SK-N-SH (cell line): ENCODE data around the gene ZNF30. TPM values are rescaled to one million over a fixed set of nuclear protein-coding genes. Genes with fewer than 3 reads are reported as not detected.

Experiments
- CTCF ChIA-PET: fragments of 300-600, 350-600 bp; formaldehyde crosslinking; extraction: SDS; loops from one replicate; lab custom pipeline; 2021; lab: Yijun Ruan, JAX
- POLR2A ChIA-PET: fragments of 350-600 bp; sonication (Branson Sonifier 250); formaldehyde crosslinking; extraction: SDS; loops from one replicate; lab custom pipeline; 2020; ENCODE audit warnings: antibody characterized with exemption, inconsistent platforms; lab: Yijun Ruan, JAX
- DNase-seq: peaks from one replicate; pipeline ENCODE4 v3.0.0; 2012
- H2AFZ ChIP-seq: fragments of 200-600 bp; sonication (generic); 2 replicates; pipeline ENCODE4 v1.8.1; 2016; ENCODE audit warnings: antibody characterized with exemption, mild to moderate bottlenecking, low read depth
- H3F3A ChIP-seq: fragments of 200-600 bp; sonication (generic); replicated peaks from 2 replicates; pipeline ENCODE3; 2016; ENCODE audit warnings: antibody characterized with exemption, mild to moderate bottlenecking; ENCODE audit not compliant: insufficient read depth
- H3K27ac ChIP-seq, 2 experiments: fragments of 200-500 bp in 1 of 2; fragments of 200-600 bp in 1 of 2; sonication (Bioruptor generic) in 1 of 2; sonication (generic), shearing (Covaris generic) in 1 of 2; 2 replicates each; pipeline versions ENCODE4 v1.5.1 to v1.6.1; 2014 to 2016; ENCODE audit warnings: low read depth in 2 of 2, inconsistent platforms in 1 of 2, low read length in 1 of 2, mild to moderate bottlenecking in 1 of 2, mixed read lengths in 1 of 2
- H3K27me3 ChIP-seq: fragments of 200-600 bp; sonication (generic), shearing (Covaris generic); 2 replicates; pipeline ENCODE4 v1.6.1; 2016; ENCODE audit warnings: mixed run types; ENCODE audit not compliant: insufficient read depth
- H3K36me3 ChIP-seq, 2 experiments: fragments of 200-500 bp in 1 of 2; fragments of 200-600 bp in 1 of 2; sonication (Bioruptor generic) in 1 of 2; sonication (generic) in 1 of 2; replicated peaks in 1 of 2; 2 replicates each; pipeline versions ENCODE3 to v1.5.1; 2014 to 2016; ENCODE audit warnings: low read length in 1 of 2, mild to moderate bottlenecking in 1 of 2; ENCODE audit not compliant: insufficient read depth in 2 of 2, control insufficient read depth in 1 of 2
- H3K4me1 ChIP-seq, 2 experiments: fragments of 200-500 bp in 1 of 2; fragments of 200-600 bp in 1 of 2; sonication (Bioruptor generic) in 1 of 2; sonication (generic), shearing (Covaris generic) in 1 of 2; 2 replicates each; pipeline versions ENCODE4 v1.5.1 to v1.6.1; 2014 to 2016; ENCODE audit warnings: low read depth in 1 of 2, low read length in 1 of 2, mixed run types in 1 of 2; ENCODE audit not compliant: insufficient read depth in 2 of 2, control insufficient read depth in 1 of 2
- H3K4me2 ChIP-seq: fragments of 200-600 bp; sonication (generic), shearing (Covaris generic); 2 replicates; pipeline ENCODE4 v1.6.1; 2017; ENCODE audit warnings: mixed run types
- H3K4me3 ChIP-seq, 2 experiments: fragments of 200-500 bp in 1 of 2; fragments of 200-600 bp in 1 of 2; sonication (Bioruptor generic) in 1 of 2; sonication (generic), shearing (Covaris generic) in 1 of 2; 2 replicates each; pipeline versions ENCODE4 v1.5.1 to v1.8.1; 2014 to 2016; ENCODE audit warnings: low read depth in 2 of 2, inconsistent platforms in 1 of 2, low read length in 1 of 2, mild to moderate bottlenecking in 1 of 2, mixed read lengths in 1 of 2, moderate library complexity in 1 of 2
- H3K79me2 ChIP-seq: fragments of 200-600 bp; sonication (generic); 2 replicates; pipeline ENCODE4 v1.8.1; 2017; ENCODE audit warnings: mild to moderate bottlenecking; ENCODE audit not compliant: insufficient read depth
- H3K9ac ChIP-seq: fragments of 200-600 bp; sonication (generic); 2 replicates; pipeline ENCODE4 v1.6.1; 2017; ENCODE audit warnings: mixed run types
- H3K9me2 ChIP-seq: fragments of 200-600 bp; sonication (generic); 2 replicates; pipeline ENCODE4 v1.6.1; 2017; ENCODE audit warnings: mixed run types
- H3K9me3 ChIP-seq: fragments of 200-600 bp; sonication (generic); 2 replicates; pipeline ENCODE4 v1.6.1; 2017; ENCODE audit warnings: mixed run types, mild to moderate bottlenecking, moderate library complexity
- H4K20me1 ChIP-seq: fragments of 200-600 bp; sonication (generic); 2 replicates; pipeline ENCODE4 v1.6.1; 2017; ENCODE audit warnings: mild to moderate bottlenecking, mixed run types; ENCODE audit not compliant: insufficient read depth
- CHD2 ChIP-seq: fragments of 150-350 bp; IDR thresholded peaks from 2 replicates; pipeline ENCODE4 v1.6.1; 2018; ENCODE audit warnings: low read length; ENCODE audit not compliant: partially characterized antibody
- ELF1 ChIP-seq: IDR thresholded peaks from 2 replicates; pipeline ENCODE4 v1.4.0; 2012
- EP300 ChIP-seq, 2 experiments: IDR thresholded peaks; 2 replicates each; pipeline versions ENCODE4 v1.4.0 to v1.6.1; 2012; ENCODE audit warnings: borderline replicate concordance in 1 of 2, low read depth in 1 of 2, low read length in 1 of 2
- EZH2phosphoT487 ChIP-seq: fragments of 200-600 bp; sonication (generic); IDR thresholded peaks from 2 replicates; pipeline ENCODE4 v1.6.1; 2017; ENCODE audit warnings: low read depth, mixed run types, mild to moderate bottlenecking, antibody characterized with exemption, moderate library complexity, borderline replicate concordance
- FOXM1 ChIP-seq: IDR thresholded peaks from 2 replicates; pipeline ENCODE4 v1.4.0; 2012; ENCODE audit warnings: low read depth, mild to moderate bottlenecking
- GABPA ChIP-seq: IDR thresholded peaks from 2 replicates; pipeline ENCODE4 v1.4.0; 2012; ENCODE audit warnings: low read depth, mild to moderate bottlenecking
- MEF2A ChIP-seq: IDR thresholded peaks from 2 replicates; pipeline ENCODE4 v1.4.0; 2012; ENCODE audit warnings: low read depth, borderline replicate concordance
- MXI1 ChIP-seq: IDR thresholded peaks from 2 replicates; pipeline ENCODE4 v1.6.1; 2012; ENCODE audit warnings: mild to moderate bottlenecking, low read depth, low read length, improper control_type of control experiment
- NFIC ChIP-seq: IDR thresholded peaks from 2 replicates; pipeline ENCODE4 v1.4.0; 2012; ENCODE audit warnings: borderline replicate concordance
- NRF1 ChIP-seq: IDR thresholded peaks from 2 replicates; pipeline ENCODE4 v1.6.1; 2012; ENCODE audit warnings: low read depth, mild to moderate bottlenecking, low read length
- POLR2AphosphoS5 ChIP-seq: IDR thresholded peaks from 2 replicates; pipeline ENCODE4 v1.6.1; 2012; ENCODE audit warnings: low read depth, low read length
- RAD21 ChIP-seq: IDR thresholded peaks from 2 replicates; pipeline ENCODE4 v1.6.1; 2012; ENCODE audit warnings: mild to moderate bottlenecking, low read length
- RCOR1 ChIP-seq: fragments of 150-350 bp; IDR thresholded peaks from 2 replicates; pipeline ENCODE4 v1.6.1; 2017; ENCODE audit warnings: antibody characterized with exemption, low read length
- RFX5 ChIP-seq: IDR thresholded peaks from 2 replicates; pipeline ENCODE4 v1.6.1; 2012; ENCODE audit warnings: mild to moderate bottlenecking, improper control_type of control experiment, low read length
- SIN3A ChIP-seq: IDR thresholded peaks from 2 replicates; pipeline ENCODE4 v1.6.1; 2012; ENCODE audit warnings: low read depth, mild to moderate bottlenecking, low read length, moderate library complexity, borderline replicate concordance
- SMC3 ChIP-seq: IDR thresholded peaks from 2 replicates; pipeline ENCODE4 v1.6.1; 2012; ENCODE audit warnings: low read depth, low read length, improper control_type of control experiment
- TAF1 ChIP-seq: IDR thresholded peaks from 2 replicates; pipeline ENCODE4 v1.6.1; 2012; ENCODE audit warnings: low read depth, mild to moderate bottlenecking, low read length, moderate library complexity, borderline replicate concordance
- TCF12 ChIP-seq: IDR thresholded peaks from 2 replicates; pipeline ENCODE4 v1.4.0; 2012
- YY1 ChIP-seq: IDR thresholded peaks from 2 replicates; pipeline ENCODE4 v1.4.0; 2012; ENCODE audit warnings: low read depth, mild to moderate bottlenecking
- WGBS: methylation state at CpG from one replicate; pipeline ENCODE4 v1.1.6; 2017; ENCODE audit warnings: low lambda C conversion rate; 5-methylcytosine and 5-hydroxymethylcytosine counted together
- polyA plus RNA-seq, 3 experiments: library from polyadenylated mRNA; depleted of rRNA; stranded (reverse); fragments of >200 nt; gene quantifications; 2 replicates each; pipeline ENCODE4 v1.2.3, GENCODE V29; 2012
- TF ChIP-seq, protein P1 (sequence below): IDR thresholded peaks from 2 replicates; pipeline ENCODE4 v1.4.0; 2012; ENCODE audit warnings: low read depth

Gene ZNF30
- polyA plus RNA-seq (2012; rRNA removed) = 1.7 and 2.8 TPM in 2 replicates
- polyA plus RNA-seq (2012; cell fraction: cytosol; rRNA removed) = 2.5 and 2.6 TPM in 2 replicates
- polyA plus RNA-seq (2012; cell fraction: nucleus; rRNA removed) = 2.3 and 3.8 TPM in 2 replicates

DNA sequence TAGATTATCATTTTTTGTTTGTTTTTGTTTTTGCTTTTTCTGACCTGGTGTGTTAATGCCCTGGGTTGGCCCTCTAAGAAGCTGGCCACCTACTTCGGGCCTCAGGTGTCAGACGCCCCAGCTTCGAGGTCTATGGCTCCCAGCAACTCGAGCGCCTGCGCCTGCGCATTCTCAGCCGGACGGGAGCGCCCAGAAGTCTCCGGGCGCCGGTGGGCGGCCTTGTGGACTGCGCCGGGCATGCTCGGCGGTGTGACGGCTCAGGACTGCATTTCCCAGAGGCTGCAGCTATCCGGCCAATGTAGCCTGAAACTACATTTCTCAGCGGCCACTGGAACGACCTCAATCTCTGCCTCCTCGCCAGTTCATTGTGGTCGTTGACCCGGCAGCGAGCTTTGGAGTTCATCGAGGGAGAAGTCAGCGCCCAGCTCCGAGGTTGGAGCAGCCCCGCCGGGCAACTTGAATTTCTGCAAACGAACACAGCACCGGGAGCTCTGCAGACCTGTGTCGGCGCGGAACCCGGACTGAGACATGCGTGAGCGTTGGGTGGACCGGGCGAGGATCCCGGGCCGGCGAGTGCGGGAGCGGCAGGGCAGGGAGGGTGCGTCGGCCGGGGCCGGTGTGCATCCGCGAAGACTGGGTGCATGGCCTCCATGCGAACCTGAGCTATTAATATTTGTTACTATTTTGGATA is at the start of gene ZNF30:
Gene ZNF30 (plus strand): TSS at position 219 of the 691 bp plus-strand sequence. CDS start 3,045 bp downstream, outside the sequence.
- H3K9me2 ChIP-seq = no peaks in the 10 kb centered on the region
- peak within 1 kb of the TSS; percentile 64 for H3K9ac ChIP-seq
- H2AFZ ChIP-seq = peak within 1 kb of the TSS; percentile 97
- H4K20me1 ChIP-seq = no peaks in the 10 kb centered on the region
- CTCF ChIA-PET = interaction anchor here (0.7 to 1.3 kb wide), 6 partner anchors 12 to 231 kb away, joined by 3 to 4 read pairs (median 3); partner anchors contain the start of gene GRAMD1A
- peaks cover 0 to 2% of the 10 kb centered on the region in 2 experiments; a peak in 2 of 4 replicates for H3K4me1 ChIP-seq
- peaks cover 0 to 9% of the 10 kb centered on the region in 2 experiments for H3K36me3 ChIP-seq
- WGBS = 1% methylated on average over 45 of the region's 53 CpGs
- H3K79me2 ChIP-seq = no peaks in the 10 kb centered on the region
- TF ChIP-seq POLR2AphosphoS5 (peak; percentile 79; the same call in 1 of the 2 replicates), CHD2 (peak; percentile 75), RFX5 (peak; percentile 60; the same call in 1 of the 2 replicates), GABPA (peak; percentile 39), MEF2A (no peak), FOXM1 (no peak), RAD21 (0 out of 2 replicates have a peak, but pooled peaks have one; percentile 0), EP300 (IDR thresholded peaks at IDR 0.05; ENCODE audit: borderline replicate concordance in 1 of 2, low read depth in 1 of 2, low read length in 1 of 2) (no peak), SMC3 (no peak), TCF12 (no peak), NFIC (no peak), NRF1 (peak; percentile 93), EZH2phosphoT487 (no peak), MXI1 (peak; percentile 88), RCOR1 (peak; percentile 18; the same call in 1 of the 2 replicates), ELF1 (no peak), SIN3A (peak; percentile 59; the same call in 1 of the 2 replicates), YY1 (peak; percentile 15; the same call in 1 of the 2 replicates), TAF1 (peak; percentile 72; the same call in 1 of the 2 replicates)
- TF ChIP-seq, protein P1, sequence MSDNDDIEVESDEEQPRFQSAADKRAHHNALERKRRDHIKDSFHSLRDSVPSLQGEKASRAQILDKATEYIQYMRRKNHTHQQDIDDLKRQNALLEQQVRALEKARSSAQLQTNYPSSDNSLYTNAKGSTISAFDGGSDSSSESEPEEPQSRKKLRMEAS = peak; percentile 80
- H3F3A ChIP-seq = peaks cover 7% of the 10 kb centered on the region
- H3K4me2 ChIP-seq = peak within 1 kb of the TSS; percentile 84
- peak within 1 kb of the TSS; percentile 54 to 90 for H3K27ac ChIP-seq
- POLR2A ChIA-PET = interaction anchor here (0.6 to 1.5 kb wide), 7 partner anchors 10 to 250 kb away, joined by 3 to 8 read pairs (median 3); partner anchors contain the start of genes SCGB2B2, ZNF181, ZNF302 and ZNF599
- no peaks in the 10 kb centered on the region for H3K9me3 ChIP-seq
- DNase-seq = peak; percentile 97
- peak within 1 kb of the TSS; percentile 77 to 79 for H3K4me3 ChIP-seq
- no peaks in the 10 kb centered on the region for H3K27me3 ChIP-seq
